PC-3 (cell line): Measurements from ENCODE around the gene KIAA1549. TPM values are rescaled to one million over a fixed set of nuclear protein-coding genes. Genes with fewer than 3 reads are reported as not detected.

Experiments used
- ATAC-seq: fragments of 200-7000 bp; cut with Tn5 transposase; 2 replicates; pipeline ENCODE4 v1.9.1; 2020; ENCODE audit warnings: mild to moderate bottlenecking, moderate library complexity
- BruUV-seq: library from RNA; stranded (reverse); fragments of 400-500 nt; replicated peaks from 2 replicates; lab custom pipeline; 2021; lab: Mats Ljungman, UMichigan
- CTCF ChIA-PET: fragments of 300-600 bp; sonication (Branson Sonifier 250); formaldehyde crosslinking; loops from one replicate; lab custom pipeline; 2022; ENCODE audit warnings: antibody characterized with exemption; lab: Charles Lee
- POLR2A ChIA-PET: fragments of 300-600 bp; sonication (Branson Sonifier 250); formaldehyde crosslinking; loops from one replicate; lab custom pipeline; 2022; ENCODE audit warnings: antibody characterized with exemption; ENCODE audit not compliant: unreplicated experiment; lab: Charles Lee
- DNase-seq: peaks from one replicate; pipeline ENCODE4 v3.0.0-alpha.2; 2015
- H2AFZ ChIP-seq: fragments of 300-600 bp; sonication (generic); 2 replicates; pipeline ENCODE4 v1.6.0; 2016; ENCODE audit warnings: antibody characterized with exemption, low read length
- H3F3A ChIP-seq: fragments of 300-600 bp; sonication (generic); one replicate; pipeline ENCODE4 v1.6.0; 2017; ENCODE audit warnings: antibody characterized with exemption, low read length, control low read depth, mild to moderate bottlenecking; ENCODE audit not compliant: unreplicated experiment
- H3K27ac ChIP-seq: fragments of 300-600 bp; sonication (generic); 2 replicates; pipeline ENCODE4 v1.5.1; 2016; ENCODE audit warnings: mild to moderate bottlenecking, low read length
- H3K27me3 ChIP-seq: fragments of 300-600 bp; sonication (generic); 2 replicates; pipeline ENCODE4 v1.6.1; 2016; ENCODE audit warnings: low read length, mixed read lengths
- H3K36me3 ChIP-seq: fragments of 300-600 bp; sonication (generic); 2 replicates; pipeline ENCODE4 v1.6.1; 2016; ENCODE audit warnings: low read depth, mixed run types, low read length, mixed read lengths
- H3K4me1 ChIP-seq: fragments of 300-600 bp; sonication (generic); 2 replicates; pipeline ENCODE4 v1.5.1; 2016; ENCODE audit warnings: low read length; ENCODE audit not compliant: insufficient read depth
- H3K4me2 ChIP-seq: fragments of 300-600 bp; sonication (generic); 2 replicates; pipeline ENCODE4 v1.6.0; 2016; ENCODE audit warnings: low read length
- H3K4me3 ChIP-seq: fragments of 300-600 bp; sonication (generic); 2 replicates; pipeline ENCODE4 v1.5.1; 2016; ENCODE audit warnings: mild to moderate bottlenecking, low read length, mixed read lengths
- H3K79me2 ChIP-seq: fragments of 300-600 bp; sonication (generic); 2 replicates; pipeline ENCODE4 v1.6.1; 2017; ENCODE audit warnings: low read length, mixed read lengths
- H3K9ac ChIP-seq: fragments of 300-600 bp; sonication (generic); 2 replicates; pipeline ENCODE4 v1.6.0; 2016; ENCODE audit warnings: mild to moderate bottlenecking, low read length
- H3K9me2 ChIP-seq: fragments of 300-600 bp; sonication (generic); replicated peaks from 2 replicates; pipeline ENCODE4 v1.6.1; 2016; ENCODE audit warnings: mixed run types, low read length, mixed read lengths
- H3K9me3 ChIP-seq: fragments of 300-600 bp; sonication (generic); 2 replicates; pipeline ENCODE4 v1.6.1; 2016; ENCODE audit warnings: low read length, mixed read lengths
- H4K20me1 ChIP-seq: fragments of 300-600 bp; sonication (generic); 2 replicates; pipeline ENCODE4 v1.6.1; 2016; ENCODE audit warnings: low read length, mixed read lengths
- CTCF ChIP-seq: fragments of 300-600 bp; sonication (generic); conservative IDR thresholded peaks from 2 replicates; pipeline ENCODE4 v1.5.1; 2017; ENCODE audit warnings: antibody characterized with exemption, low read depth, mild to moderate bottlenecking, low read length
- EZH2 ChIP-seq: fragments of 300-600 bp; sonication (generic); IDR thresholded peaks from one replicate; pipeline ENCODE4 v1.6.1; 2017; ENCODE audit warnings: antibody characterized with exemption, mild to moderate bottlenecking, low read length; ENCODE audit not compliant: unreplicated experiment
- EZH2phosphoT487 ChIP-seq: fragments of 300-600 bp; sonication (generic); IDR thresholded peaks from 2 replicates; pipeline ENCODE4 v1.6.1; 2018; ENCODE audit warnings: mild to moderate bottlenecking, antibody characterized with exemption, low read length, borderline replicate concordance
- intact Hi-C: fragments of 100-400 bp; cut with micrococcal nuclease; formaldehyde crosslinking; loops from 2 replicates; pipeline ENCODE4 v1.9.0; 2023
- total RNA-seq: library from RNA; depleted of rRNA; stranded (reverse); fragments of >200 nt; gene quantifications from 2 replicates; pipeline ENCODE4 v1.2.3, GENCODE V29; 2014

KIAA1549 gene
- total RNA-seq, 1 experiment from 2014 or later: 8.2 TPM

GRCh38 chr7:138963675-138964074 is 17.5 kb downstream of the KIAA1549 start:
- H3K9ac ChIP-seq: no peak overlapping the region
- H3K27ac ChIP-seq: no peak overlapping the region
- intact Hi-C loops: no loop called here
- peaks cover 89% of the 10 kb centered on the region for H3K79me2 ChIP-seq
- no peak for TF ChIP-seq EZH2
- TF ChIP-seq EZH2phosphoT487: no peak
- no peak for TF ChIP-seq CTCF
- ATAC-seq: no peak
- no peak overlapping the region for H2AFZ ChIP-seq
- no peaks in the 10 kb centered on the region for H3K9me2 ChIP-seq
- no peaks in the 10 kb centered on the region for H3K27me3 ChIP-seq
- H3K4me3 ChIP-seq: no peak overlapping the region
- ChIA-PET POLR2A (no interaction called here), CTCF (no interaction called here)
- no peaks in the 10 kb centered on the region for H4K20me1 ChIP-seq
- no peaks in the 10 kb centered on the region; the same call in 1 of the 2 replicates for H3K36me3 ChIP-seq
- H3K4me1 ChIP-seq: peaks cover 13% of the 10 kb centered on the region
- no TSS peak for BruUV-seq
- no peaks in the 10 kb centered on the region for H3F3A ChIP-seq
- no peak overlapping the region for H3K4me2 ChIP-seq
- H3K9me3 ChIP-seq: no peaks in the 10 kb centered on the region
- DNase-seq: no peak

GRCh38 chr7:138962561-138963270 is 18.5 kb downstream of the KIAA1549 start:
- H4K20me1 ChIP-seq: no peaks in the 10 kb centered on the region
- no peak overlapping the region for H2AFZ ChIP-seq
- no peaks in the 10 kb centered on the region for H3F3A ChIP-seq
- ChIA-PET CTCF (no interaction called here), POLR2A (no interaction called here)
- no peaks in the 10 kb centered on the region for H3K9me3 ChIP-seq
- H3K27ac ChIP-seq: no peak overlapping the region
- no TSS peak for BruUV-seq
- H3K9ac ChIP-seq: no peak overlapping the region
- ATAC-seq (no peak), DNase-seq (no peak)
- no peak overlapping the region for H3K4me2 ChIP-seq
- H3K79me2 ChIP-seq: peaks cover 92% of the 10 kb centered on the region
- H3K4me3 ChIP-seq: no peak overlapping the region
- H3K9me2 ChIP-seq: no peaks in the 10 kb centered on the region
- intact Hi-C loops: no loop called here
- H3K4me1 ChIP-seq: peaks cover 21% of the 10 kb centered on the region
- TF ChIP-seq EZH2 (no peak), CTCF (no peak), EZH2phosphoT487 (no peak)
- no peaks in the 10 kb centered on the region; the same call in 1 of the 2 replicates for H3K36me3 ChIP-seq
- H3K27me3 ChIP-seq: no peaks in the 10 kb centered on the region

- Histone ChIP-seq H3K9me3 (no peaks in the 10 kb centered on the region), H2AFZ (no peak overlapping the region), H3K4me2 (no peak overlapping the region), H3K27ac (no peak overlapping the region), H3K9ac (no peak overlapping the region), H3K36me3 (no peaks in the 10 kb centered on the region), H3K27me3 (no peaks in the 10 kb centered on the region), H3K4me3 (no peak overlapping the region), H3F3A (no peaks in the 10 kb centered on the region), H4K20me1 (no peaks in the 10 kb centered on the region), H3K9me2 (no peaks in the 10 kb centered on the region), H3K4me1 (peaks cover 21% of the 10 kb centered on the region), H3K79me2 (peaks cover 92% of the 10 kb centered on the region)
- CTCF ChIA-PET: no interaction called here
- no peak for ATAC-seq
- intact Hi-C loops: no loop called here
- POLR2A ChIA-PET: no interaction called here
- TF ChIP-seq CTCF (no peak), EZH2phosphoT487 (no peak), EZH2 (no peak)
- no TSS peak for BruUV-seq
- DNase-seq: no peak
Measured at GRCh38 chr7:138961159-138961558, 20.0 kb downstream of the KIAA1549 start.
